GM12874 (cell line): Measurements from ENCODE around the gene CNNM1.

Source experiments
- TF ChIP-seq, protein P1 (sequence below): IDR thresholded peaks from 2 replicates; pipeline ENCODE4 v1.5.1; 2011; ENCODE audit warnings: low read depth, mild to moderate bottlenecking, control low read depth, low read length, moderate library complexity; ENCODE audit not compliant: insufficient read depth

Gene CNNM1

GRCh38 chr10:99326871-99327270, 2.3 kb upstream of the CNNM1 start:
- TF ChIP-seq, protein P1, sequence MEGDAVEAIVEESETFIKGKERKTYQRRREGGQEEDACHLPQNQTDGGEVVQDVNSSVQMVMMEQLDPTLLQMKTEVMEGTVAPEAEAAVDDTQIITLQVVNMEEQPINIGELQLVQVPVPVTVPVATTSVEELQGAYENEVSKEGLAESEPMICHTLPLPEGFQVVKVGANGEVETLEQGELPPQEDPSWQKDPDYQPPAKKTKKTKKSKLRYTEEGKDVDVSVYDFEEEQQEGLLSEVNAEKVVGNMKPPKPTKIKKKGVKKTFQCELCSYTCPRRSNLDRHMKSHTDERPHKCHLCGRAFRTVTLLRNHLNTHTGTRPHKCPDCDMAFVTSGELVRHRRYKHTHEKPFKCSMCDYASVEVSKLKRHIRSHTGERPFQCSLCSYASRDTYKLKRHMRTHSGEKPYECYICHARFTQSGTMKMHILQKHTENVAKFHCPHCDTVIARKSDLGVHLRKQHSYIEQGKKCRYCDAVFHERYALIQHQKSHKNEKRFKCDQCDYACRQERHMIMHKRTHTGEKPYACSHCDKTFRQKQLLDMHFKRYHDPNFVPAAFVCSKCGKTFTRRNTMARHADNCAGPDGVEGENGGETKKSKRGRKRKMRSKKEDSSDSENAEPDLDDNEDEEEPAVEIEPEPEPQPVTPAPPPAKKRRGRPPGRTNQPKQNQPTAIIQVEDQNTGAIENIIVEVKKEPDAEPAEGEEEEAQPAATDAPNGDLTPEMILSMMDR = no peak

- TF ChIP-seq, protein P1 = no peak
Measured at GRCh38 chr10:99328579-99329303, 415 bp upstream of the CNNM1 start.

DNA sequence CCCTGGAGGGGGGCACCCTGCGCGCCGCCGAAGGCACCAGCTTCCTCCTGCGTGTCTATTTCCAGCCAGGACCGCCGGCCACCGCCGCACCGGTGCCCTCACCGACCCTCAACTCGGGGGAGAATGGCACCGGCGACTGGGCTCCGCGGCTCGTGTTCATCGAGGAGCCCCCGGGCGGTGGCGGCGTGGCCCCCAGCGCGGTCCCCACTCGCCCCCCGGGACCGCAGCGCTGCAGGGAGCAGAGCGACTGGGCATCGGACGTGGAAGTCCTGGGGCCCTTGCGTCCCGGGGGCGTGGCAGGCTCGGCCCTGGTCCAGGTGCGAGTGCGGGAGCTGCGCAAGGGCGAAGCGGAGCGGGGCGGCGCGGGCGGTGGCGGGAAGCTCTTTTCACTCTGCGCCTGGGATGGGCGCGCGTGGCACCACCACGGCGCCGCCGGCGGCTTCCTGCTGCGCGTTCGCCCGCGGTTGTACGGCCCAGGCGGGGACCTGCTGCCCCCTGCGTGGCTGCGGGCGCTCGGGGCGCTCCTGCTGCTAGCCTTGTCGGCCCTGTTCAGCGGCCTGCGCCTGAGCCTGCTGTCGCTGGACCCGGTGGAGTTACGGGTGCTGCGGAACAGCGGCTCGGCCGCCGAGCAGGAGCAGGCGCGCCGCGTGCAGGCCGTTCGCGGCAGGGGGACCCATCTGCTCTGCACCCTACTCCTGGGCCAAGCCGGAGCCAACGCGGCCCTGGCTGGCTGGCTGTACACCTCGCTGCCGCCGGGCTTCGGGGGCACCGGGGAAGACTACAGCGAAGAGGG, 594 bp downstream of the CNNM1 start:
- TF ChIP-seq, protein P1 = no peak

GRCh38 chr10:99330347-99330924, 1.3 kb downstream of the CNNM1 start:
- TF ChIP-seq, protein P1 = no peak

GRCh38 chr10:99331207-99331803, 2.1 kb downstream of the CNNM1 start:
- TF ChIP-seq, protein P1 = no peak

- TF ChIP-seq, protein P1 = no peak
Measured at GRCh38 chr10:99337311-99337811, 8.2 kb downstream of the CNNM1 start.

DNA sequence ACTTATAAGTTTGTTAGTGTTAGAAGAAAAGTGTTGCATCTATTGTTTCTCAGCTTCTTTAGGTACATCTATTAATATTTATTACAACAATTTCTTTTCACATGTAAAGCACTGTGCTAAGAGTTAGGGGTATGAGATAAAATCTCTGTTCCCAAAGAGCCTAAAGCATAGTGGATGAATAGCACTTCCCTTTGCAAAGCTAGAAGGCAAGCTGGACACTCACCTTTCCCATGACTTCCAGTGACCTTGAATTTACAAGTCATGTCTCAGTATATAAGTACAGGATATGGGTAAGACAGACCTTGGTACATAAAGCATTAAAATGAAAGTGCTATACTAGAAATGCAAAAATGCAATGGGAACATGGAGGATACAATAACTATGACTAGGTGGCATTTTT, 8.7 kb downstream of the CNNM1 start:
- TF ChIP-seq, protein P1 = no peak
